ENCODE data around the gene CYLD. TPM values are rescaled to one million over a fixed set of nuclear protein-coding genes. Genes with fewer than 3 reads are reported as not detected.

CYLD gene
- total and polyA plus RNA-seq, 4 donors = 15.3 to 90.5 (median 26.0) TPM

DNA sequence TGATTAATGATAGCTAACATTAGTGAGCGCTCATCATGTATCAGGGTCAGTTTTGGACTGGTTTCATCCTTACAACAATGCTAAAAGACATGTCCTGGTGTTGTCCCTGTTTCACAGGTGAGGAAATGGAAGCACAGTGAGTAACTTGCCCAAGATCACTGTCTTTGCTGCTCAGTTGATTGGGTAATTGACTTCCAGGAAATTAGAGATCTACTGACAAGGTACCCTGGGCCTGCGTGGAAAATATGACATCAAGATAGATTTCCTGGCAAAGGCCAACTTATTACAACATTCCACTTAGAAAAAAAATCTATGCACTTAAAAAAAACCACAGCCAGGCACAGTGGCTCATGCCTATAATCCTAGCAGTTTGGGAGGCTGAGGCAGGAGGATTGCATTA lies 96.3 kb downstream of the CYLD start:
- Histone ChIP-seq H3K9ac (ENCODE audit: insufficient read depth in 1 of 2, low read length in 2 of 2) (no peak overlapping the region), H3K4me3 (no peak overlapping the region), H3K4me1 (ENCODE audit: control insufficient read depth in 5 of 5, insufficient read depth in 5 of 5, low read length in 5 of 5) (no peaks in the 10 kb centered on the region), H3K9me3 (ENCODE audit: control insufficient read depth in 4 of 4, insufficient read depth in 3 of 4, low read length in 3 of 4) (peaks cover 0 to 3% (median 0%) of the 10 kb centered on the region in 4 donors), H3K36me3 (ENCODE audit: control insufficient read depth in 4 of 4, insufficient read depth in 4 of 4, low read length in 4 of 4) (no peaks in the 10 kb centered on the region), H3K27ac (ENCODE audit: low read depth in 1 of 2, low read length in 1 of 2) (no peak overlapping the region), H3K27me3 (ENCODE audit: control insufficient read depth in 3 of 3, insufficient read depth in 3 of 3, low read length in 2 of 3) (peaks cover 0 to 28% (median 26%) of the 10 kb centered on the region in 3 donors)
- ATAC-seq (ENCODE audit: insufficient read depth, low FRiP score) (no peak), DNase-seq (no peak)
- 54 to 56% methylated on average over 2 of the region's 2 CpGs for whole genome bisulfite sequencing, 2 donors
- TF ChIP-seq CTCF (IDR thresholded peaks at IDR 0.05; ENCODE audit: control extremely low read depth, extremely low read depth) = no peak

DNA sequence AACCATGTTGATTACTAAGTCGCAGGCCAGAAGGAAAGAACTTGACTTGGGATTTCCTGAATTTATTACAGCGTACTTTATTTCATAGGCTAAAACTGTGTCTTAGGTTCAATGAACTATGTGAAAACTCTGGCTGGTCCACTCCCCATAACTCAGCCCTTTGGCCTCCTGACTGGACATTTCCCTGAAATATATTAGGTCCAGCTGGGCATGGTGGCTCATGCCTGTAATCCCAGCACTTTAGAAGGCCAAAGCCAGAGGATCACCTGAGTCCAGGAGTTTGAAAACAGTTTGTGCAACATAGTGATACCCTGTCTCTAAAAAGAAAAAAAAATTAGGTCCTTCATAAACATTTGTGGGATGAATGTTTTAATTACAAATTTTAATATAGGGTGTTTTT lies 97.0 kb downstream of the CYLD start:
- Histone ChIP-seq H3K9me3 (ENCODE audit: control insufficient read depth in 4 of 4, insufficient read depth in 3 of 4, low read length in 3 of 4) (peaks cover 0 to 3% (median 0%) of the 10 kb centered on the region in 4 donors), H3K36me3 (ENCODE audit: control insufficient read depth in 4 of 4, insufficient read depth in 4 of 4, low read length in 4 of 4) (no peaks in the 10 kb centered on the region), H3K27ac (ENCODE audit: low read depth in 1 of 2, low read length in 1 of 2) (no peak overlapping the region), H3K4me1 (ENCODE audit: control insufficient read depth in 5 of 5, insufficient read depth in 5 of 5, low read length in 5 of 5) (no peaks in the 10 kb centered on the region), H3K9ac (ENCODE audit: insufficient read depth in 1 of 2, low read length in 2 of 2) (no peak overlapping the region), H3K27me3 (ENCODE audit: control insufficient read depth in 3 of 3, insufficient read depth in 3 of 3, low read length in 2 of 3) (peaks cover 0 to 35% (median 26%) of the 10 kb centered on the region in 3 donors), H3K4me3 (no peak overlapping the region)
- ATAC-seq (ENCODE audit: insufficient read depth, low FRiP score) (no peak), DNase-seq (no peak)
- TF ChIP-seq CTCF (IDR thresholded peaks at IDR 0.05; ENCODE audit: control extremely low read depth, extremely low read depth) = no peak
- WGBS, 2 donors = 91 to 93% methylated on average over 2 of the region's 2 CpGs

GRCh38 chr16:50839356-50839755 lies 97.5 kb downstream of the CYLD start:
- ATAC-seq (ENCODE audit: insufficient read depth, low FRiP score) = no peak

More at GRCh38 chr16:50839356-50839755, 97.5 kb downstream of the CYLD start:
- no peak for TF ChIP-seq CTCF (IDR thresholded peaks at IDR 0.05; ENCODE audit: control extremely low read depth, extremely low read depth)
- Histone ChIP-seq H3K4me1 (ENCODE audit: control insufficient read depth in 5 of 5, insufficient read depth in 5 of 5, low read length in 5 of 5) (peaks cover 0 to 3% (median 0%) of the 10 kb centered on the region in 5 donors), H3K27ac (ENCODE audit: low read depth in 1 of 2, low read length in 1 of 2) (no peak overlapping the region), H3K27me3 (ENCODE audit: control insufficient read depth in 3 of 3, insufficient read depth in 3 of 3, low read length in 2 of 3) (peaks cover 0 to 38% (median 26%) of the 10 kb centered on the region in 3 donors), H3K36me3 (ENCODE audit: control insufficient read depth in 4 of 4, insufficient read depth in 4 of 4, low read length in 4 of 4) (no peaks in the 10 kb centered on the region), H3K9me3 (ENCODE audit: control insufficient read depth in 4 of 4, insufficient read depth in 3 of 4, low read length in 3 of 4) (peaks cover 0 to 3% (median 0%) of the 10 kb centered on the region in 4 donors), H3K4me3 (no peak overlapping the region), H3K9ac (ENCODE audit: insufficient read depth in 1 of 2, low read length in 2 of 2) (no peak overlapping the region)
- no peak for DNase-seq
- WGBS, 2 donors = 85 to 87% methylated on average over 5 of the region's 5 CpGs

All from lung (tissue), 12 donors.